Activated gamma-delta T cell treated with anti-CD3 and anti-CD28 coated beads, Interleukin-2, amount 50 U/mL, for 16 hours (primary cell): ENCODE measurements around the gene KMT2C.
"Not testable (repeated sequence)": the region's sequence is repeated elsewhere in the genome, so short reads cannot be mapped to it uniquely, and the experiment has no call there.

Experiments
- DNase-seq: peaks from one replicate; pipeline ENCODE4 v3.0.0-alpha.2; 2020; ENCODE audit warnings: low read depth

Gene KMT2C

GRCh38 chr7:152435384-152436110, at the start of gene KMT2C:
KMT2C (minus strand) TSS chr7:152436003; CDS start chr7:152435786, 217 bp downstream.
- peak; percentile 7 for DNase-seq

DNA sequence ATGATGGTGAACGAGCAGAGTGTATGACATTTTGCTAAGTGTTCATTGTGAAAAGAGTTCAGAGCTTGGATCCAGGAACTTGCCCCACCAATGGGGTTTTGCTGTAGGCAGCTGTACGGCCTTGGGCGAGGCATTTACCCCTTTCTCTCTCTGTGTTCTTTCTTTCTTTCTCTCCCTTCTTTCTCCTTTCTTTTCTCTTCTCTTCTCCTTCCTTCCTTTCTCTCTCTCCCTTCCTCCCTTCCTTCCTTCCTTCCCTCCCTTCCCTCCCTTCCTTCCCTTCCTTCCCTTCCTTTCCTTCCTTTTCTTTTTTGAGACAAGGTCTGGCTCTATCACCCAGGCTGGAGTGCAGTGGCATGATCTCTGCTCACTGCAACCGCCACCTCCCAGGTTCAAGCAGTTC, 45.3 kb upstream of the KMT2C start:
- no peak for DNase-seq

DNA sequence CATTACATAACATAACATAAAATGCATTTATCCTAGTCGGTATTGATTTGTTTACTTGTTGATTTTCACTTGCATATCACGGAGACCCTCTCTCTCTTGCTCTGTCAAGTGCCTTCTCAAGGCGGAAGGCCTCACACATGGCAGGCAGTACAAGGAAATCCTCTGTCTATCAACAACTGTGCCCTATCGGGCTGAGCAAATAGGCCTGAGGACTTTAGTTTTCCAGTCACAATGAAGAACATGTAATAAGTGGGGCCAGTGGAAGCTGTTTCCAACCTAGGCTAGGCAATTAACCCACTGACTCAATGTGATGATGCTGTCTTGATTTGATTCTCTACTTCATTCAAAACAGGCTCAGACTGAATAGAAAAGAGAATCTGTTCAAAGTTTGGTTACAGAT, 44.9 kb upstream of the KMT2C start:
- DNase-seq, result no peak

- no peak for DNase-seq
Measured at GRCh38 chr7:152479595-152479994, 43.8 kb upstream of the KMT2C start.

DNA sequence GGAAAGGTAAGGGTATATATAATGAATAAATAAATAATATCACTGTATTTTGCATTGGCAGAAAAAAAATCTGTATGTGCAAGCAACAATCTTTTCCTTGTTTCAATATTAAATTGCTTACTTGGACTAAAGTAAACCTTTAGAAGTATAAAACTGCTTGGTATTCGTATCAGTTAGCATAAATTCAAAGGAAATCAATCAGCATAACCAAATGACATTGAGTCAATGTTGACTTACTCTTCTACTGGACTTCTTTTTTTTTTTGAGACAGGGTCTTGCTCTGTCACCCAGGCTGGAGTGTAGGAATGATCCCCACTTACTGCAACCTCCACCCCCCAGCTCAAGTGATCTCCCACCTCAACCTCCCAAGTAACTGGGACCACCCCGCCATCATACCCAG, 42.3 kb upstream of the KMT2C start:
- DNase-seq, result no peak

DNA sequence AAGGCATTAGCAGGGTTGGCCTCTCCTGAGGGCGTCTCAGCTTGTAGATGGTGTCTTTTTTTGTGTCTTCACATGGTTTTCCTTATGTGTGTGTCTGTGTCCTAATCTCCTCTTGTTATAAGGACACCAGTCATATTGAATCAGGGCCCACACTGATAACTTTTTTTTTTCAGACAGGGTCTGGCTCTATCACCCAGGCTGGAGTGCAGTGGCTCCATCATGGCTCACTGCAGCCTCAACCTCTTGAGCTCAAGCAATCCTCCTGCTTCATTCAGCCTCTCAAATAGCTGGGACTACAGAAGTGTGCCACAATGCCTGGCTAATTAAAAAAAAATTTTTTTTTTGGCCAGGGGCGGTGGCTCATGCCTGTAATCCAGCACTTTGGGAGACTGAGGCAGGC, 41.3 kb upstream of the KMT2C start:
- no peak for DNase-seq

- no peak for DNase-seq
Measured at GRCh38 chr7:152476551-152476950, 40.7 kb upstream of the KMT2C start.

- DNase-seq, result not testable (repeated sequence)
Measured at GRCh38 chr7:152471023-152471620, 35.3 kb upstream of the KMT2C start.

GRCh38 chr7:152470251-152471022, 34.6 kb upstream of the KMT2C start:
- not testable (repeated sequence) for DNase-seq

DNA sequence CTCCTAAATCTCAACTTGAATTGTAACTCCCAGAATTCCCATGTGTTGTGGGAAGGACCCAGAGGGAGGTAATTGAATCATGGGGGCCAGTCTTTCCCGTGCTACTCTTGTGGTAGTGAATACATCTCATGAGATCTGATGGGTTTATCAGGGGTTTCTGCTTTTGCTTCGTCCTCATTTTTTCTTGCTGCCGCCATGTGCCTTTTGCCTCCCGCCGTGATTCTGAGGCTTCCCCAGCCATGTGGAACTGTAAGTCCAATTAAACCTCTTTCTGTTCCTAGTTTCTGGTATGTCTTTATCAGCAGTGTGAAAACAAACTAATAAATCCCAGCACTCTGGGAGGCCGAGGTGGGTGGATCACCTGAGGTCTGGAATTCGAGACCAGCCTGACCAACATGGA, 33.8 kb upstream of the KMT2C start:
- DNase-seq, result not testable (repeated sequence)

DNA sequence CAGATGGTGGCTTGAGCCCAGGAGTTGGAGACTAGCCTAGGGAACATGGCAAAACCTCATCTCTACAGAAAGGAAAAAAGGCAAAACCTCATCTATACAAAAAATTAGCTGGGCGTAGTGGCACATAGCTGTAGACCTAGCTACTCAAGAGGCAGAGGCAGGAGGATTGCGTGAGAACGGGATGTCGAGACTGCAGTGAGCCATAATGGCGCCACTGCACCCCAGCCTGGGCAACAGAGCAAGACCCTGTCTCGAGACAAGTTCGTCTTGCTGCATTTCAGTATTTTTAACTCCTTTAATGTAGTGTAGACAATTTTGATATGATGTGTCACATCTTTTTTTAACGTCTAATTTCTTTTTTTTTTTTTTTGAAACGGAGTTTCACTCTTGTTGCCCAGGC, 31.4 kb upstream of the KMT2C start:
- DNase-seq, result no peak

DNA sequence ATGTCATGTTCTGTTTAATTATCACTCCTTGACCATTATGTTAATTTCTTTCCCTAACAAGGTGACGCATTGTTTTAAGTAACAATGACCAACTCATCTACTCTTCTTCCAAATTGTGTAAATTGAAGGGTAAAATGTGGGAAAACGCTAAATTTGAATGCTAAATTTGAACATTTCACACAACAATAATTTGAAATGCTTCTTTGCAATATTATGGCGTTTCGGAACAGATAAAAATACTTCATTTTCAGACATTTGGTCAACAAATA, 29.2 kb upstream of the KMT2C start:
- no peak for DNase-seq

DNA sequence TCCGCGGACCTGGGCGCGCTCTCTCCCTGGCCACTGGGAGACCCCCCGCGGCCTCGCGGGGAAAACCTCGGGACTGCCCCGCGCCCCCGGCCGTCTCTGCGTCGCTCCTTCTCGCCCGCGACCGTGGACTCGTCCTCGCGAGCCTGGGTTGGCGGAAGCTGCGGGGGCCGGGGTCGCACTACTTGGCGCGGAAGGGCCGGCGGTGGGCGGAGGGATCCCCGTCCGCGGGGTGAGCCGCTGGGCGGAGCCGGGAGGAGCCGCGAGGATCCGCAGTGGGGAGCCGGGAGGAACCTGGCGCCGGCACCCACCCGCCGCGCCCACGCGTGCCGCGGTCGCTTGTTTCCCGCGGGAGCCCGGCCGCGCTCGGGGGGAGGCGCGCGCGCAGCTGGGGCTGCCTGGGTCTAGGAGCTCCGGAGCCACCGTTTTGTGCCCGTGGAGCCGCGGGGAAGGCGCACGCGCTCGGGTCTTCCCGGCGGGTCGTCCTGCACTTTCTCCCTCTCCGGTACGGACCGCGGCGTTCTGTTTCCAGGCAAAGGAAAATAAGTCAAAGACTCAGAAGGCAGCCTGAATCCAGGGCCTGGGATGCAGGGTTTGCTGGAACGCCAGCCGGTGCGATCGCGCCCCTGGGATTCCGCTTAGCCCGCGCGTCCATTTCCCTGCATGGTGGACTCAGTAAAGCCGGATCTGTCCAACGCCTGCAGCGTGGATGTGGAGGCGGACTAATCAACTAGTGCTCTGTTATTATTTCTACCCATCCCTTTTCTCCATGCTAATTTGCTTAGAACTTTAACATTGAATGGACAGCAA, 28.7 kb upstream of the KMT2C start:
- peak; percentile 40 for DNase-seq

DNA sequence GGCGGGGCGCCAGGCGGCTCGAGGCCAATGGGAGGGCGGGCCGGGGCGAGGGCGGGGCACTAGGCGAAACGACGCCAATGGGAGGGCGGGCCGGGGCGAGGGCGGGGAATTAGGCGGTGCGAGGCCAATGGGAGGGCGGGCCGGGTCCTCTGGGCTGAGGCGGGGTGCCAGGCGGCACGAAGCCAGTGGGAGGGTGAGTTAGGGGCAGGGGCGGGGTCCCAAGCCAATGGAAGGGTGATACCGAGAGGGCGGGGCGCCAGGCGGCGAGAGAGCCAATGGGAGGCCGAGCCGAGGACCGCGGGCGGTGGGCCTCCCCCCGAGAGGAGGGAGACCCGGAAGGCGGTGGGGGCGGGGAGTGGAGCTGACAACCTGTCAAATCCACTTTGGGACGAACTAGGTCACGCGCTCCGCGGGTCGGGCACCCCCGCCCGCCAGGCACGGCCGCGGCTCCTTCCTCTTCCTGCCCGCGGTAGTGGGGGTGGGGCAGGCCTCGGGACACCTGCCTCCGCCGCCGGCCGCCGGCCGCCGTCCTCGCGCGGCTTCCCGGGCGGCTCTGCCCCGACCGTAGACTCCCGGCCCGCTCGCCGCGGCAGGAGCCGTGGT, 28.0 kb upstream of the KMT2C start:
- peak; percentile 100 for DNase-seq

DNA sequence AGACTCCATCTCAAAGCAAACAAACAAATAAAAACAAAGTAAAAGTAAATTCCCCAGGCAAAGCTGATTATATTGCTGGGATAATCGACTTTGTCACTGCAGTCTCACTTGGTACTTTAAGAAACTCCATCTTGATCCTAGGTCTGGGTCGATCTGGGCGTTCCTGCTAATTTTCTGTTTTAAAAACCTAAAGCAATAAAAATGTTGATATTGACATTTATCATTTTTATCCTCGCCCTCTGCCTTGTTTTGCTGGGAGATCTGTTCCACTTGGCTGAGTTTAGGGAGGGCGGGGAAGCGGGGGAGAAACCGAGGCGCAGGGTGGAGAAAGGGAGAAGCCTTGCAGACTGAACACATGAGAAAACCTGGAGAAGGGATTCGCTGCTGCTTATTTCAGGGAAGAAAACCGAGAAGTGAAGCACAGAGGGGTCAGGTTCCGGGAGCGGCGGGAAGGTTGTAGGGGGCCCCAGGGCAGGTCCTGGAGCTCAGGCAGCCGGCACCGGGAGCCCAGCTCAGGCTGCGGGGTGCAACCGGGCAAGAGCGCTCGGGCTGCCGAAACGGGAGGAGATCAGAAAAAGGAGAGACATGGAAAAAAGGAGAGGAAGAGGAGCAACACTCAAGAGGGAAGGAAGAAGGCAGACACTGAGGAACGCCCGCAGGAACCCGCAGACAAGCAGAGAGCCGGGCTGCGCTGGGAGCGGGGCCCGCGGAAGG, 27.3 kb upstream of the KMT2C start:
- no peak for DNase-seq

DNA sequence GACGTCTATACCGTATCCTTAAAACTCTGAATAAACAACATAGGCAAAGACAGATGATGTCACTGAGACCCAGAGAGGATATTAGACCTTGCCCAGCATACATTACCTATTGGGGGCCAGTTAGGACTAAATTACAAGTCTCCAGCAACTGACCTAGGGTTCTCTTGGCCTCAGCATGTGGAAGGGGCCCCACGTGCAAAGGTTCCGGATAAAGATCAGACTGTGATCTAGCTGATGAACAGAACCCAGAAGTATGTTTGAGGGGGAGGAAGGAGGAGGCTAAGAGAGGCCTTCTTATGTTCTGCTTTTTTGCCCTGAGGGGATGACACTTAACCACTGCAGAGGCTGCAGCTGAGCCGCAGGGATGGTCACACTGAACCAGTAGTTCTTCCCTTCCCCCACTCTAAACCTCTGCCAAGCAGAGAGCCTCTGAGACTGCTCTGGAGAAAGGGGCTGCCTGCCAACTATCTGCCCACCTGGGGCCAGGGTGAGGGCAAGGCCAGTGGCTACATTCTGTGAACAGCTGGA, 24.0 kb upstream of the KMT2C start:
- no peak for DNase-seq

DNA sequence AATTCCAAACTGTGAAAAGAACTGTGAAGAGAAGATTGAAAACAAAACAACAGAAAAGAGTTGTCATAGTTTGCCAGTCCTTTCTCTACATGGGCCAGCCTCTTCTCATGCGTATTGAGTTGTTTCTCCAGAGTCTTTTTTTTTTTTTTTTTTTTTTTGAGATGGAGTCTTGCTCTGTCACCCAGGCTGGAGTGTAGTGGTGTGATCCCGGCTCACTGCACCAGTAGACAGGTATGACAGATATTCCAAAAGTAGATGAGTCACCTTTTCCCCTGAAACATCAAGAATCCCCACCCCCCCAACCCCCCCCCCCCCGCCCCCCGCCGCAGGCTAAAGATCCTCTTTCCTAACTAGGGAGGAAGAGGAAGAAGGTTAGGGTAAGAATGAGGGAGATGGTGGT, 15.6 kb upstream of the KMT2C start:
- DNase-seq, result no peak

- not testable (repeated sequence) for DNase-seq
Measured at GRCh38 chr7:152445386-152446008, 9.7 kb upstream of the KMT2C start.

DNA sequence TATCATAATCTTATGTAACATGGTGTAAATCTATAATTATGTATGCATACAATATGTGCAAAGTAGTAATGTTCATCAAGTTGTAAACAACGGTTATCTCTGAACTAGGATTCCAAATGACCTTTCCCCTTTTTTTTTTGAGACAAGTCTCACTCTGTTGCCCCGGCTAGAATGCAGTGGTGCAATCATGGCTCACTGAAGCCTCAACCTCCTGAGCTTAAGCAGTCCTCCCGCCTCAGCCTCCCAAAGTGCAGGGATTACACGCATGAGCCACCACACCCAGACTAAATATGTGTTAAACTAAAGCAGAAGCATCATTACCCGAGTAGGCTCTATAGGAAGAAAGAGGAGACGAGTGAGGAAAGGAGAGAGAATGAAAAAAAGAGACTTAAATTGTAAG, 7.8 kb upstream of the KMT2C start:
- DNase-seq, result no peak

DNA sequence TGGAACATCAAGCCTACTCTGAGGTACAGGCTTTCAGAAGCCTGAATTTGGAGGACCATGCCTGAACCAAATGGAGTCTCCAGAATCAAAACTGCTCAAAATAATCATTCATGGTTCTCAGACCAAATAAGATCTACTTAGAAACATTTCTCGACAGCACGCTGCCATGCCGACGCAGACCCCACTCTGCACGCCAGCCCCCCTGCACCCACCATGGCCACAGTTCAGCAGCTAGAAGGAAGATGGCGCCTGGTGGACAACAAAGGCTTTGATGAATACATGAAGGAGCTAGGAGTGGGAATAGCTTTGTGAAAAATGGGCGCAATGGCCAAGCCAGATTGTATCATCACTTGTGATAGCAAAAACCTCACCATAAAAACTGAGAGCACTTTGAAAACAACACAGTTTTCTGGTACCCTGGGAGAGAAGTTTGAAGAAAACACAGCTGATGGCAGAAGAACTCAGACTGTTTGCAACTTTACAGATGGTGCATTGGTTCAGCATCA, 6.6 kb upstream of the KMT2C start:
- no peak for DNase-seq

DNA sequence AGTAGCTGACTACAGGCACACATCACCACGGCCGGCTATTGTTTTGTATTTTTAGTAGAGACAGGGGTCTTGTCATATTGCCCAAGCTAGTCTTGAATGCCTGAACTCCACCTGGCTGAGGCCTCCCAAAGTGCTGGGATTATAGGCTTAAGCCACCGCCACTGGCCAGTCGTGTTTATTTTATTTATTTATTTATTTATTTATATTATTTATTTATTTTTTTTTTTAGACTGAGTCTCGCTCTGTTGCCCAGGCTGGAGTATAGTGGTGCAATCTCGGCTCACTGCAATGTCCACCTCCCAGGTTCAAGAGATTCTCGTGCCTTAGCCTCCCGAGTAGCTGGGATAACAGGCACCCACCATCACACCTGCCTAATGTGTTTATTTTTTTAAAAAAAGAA, 6.0 kb upstream of the KMT2C start:
- not testable (repeated sequence) for DNase-seq
